Heart left ventricle (tissue), 16 donors: ENCODE data around the gene CIAO1. TPM values are rescaled to one million over a fixed set of nuclear protein-coding genes. Genes with fewer than 3 reads are reported as not detected.
"Not testable (repeated sequence)": the region's sequence is repeated elsewhere in the genome, so short reads cannot be mapped to it uniquely, and the experiment has no call there.

Experiments
- ATAC-seq, 4 donors: fragments of 200-7000 bp; cut with Tn5 transposase; one replicate each; pipeline ENCODE4 v1.9.1; 2020 to 2022; ENCODE audit warnings: moderate library complexity in 4 of 4, mild to moderate bottlenecking in 3 of 4, moderate number of reproducible peaks in 1 of 4
- DNase-seq, 5 donors: peaks; one replicate each; pipeline ENCODE4 v3.0.0-alpha.2; 2020
- H3K27ac ChIP-seq, 12 donors: fragments of 200-600 bp; sonication (generic) in 4 of 12; one replicate each; pipeline versions ENCODE4 v1.5.0 to v1.8.0; 2016 to 2022; ENCODE audit warnings: mild to moderate bottlenecking in 2 of 12
- H3K27me3 ChIP-seq, 9 donors: fragments of 200-600 bp; sonication (generic) in 2 of 9; one replicate each; pipeline versions ENCODE4 v1.5.1 to v1.8.0; 2016 to 2022; ENCODE audit warnings: mild to moderate bottlenecking in 3 of 9
- H3K36me3 ChIP-seq, 9 donors: fragments of 200-600 bp; sonication (generic) in 2 of 9; one replicate each; pipeline versions ENCODE4 v1.5.0 to v1.8.0; 2018 to 2022; ENCODE audit warnings: mild to moderate bottlenecking in 2 of 9
- H3K4me1 ChIP-seq, 12 donors: fragments of 200-600 bp; sonication (generic) in 4 of 12; one replicate each; pipeline versions ENCODE4 v1.5.0 to v1.8.0; 2016 to 2022; ENCODE audit warnings: mild to moderate bottlenecking in 3 of 12
- H3K4me3 ChIP-seq, 12 donors: fragments of 200-600 bp; sonication (generic) in 4 of 12; one replicate each; pipeline versions ENCODE4 v1.5.0 to v1.8.0; 2017 to 2022; ENCODE audit warnings: mild to moderate bottlenecking in 9 of 12, moderate library complexity in 4 of 12
- H3K9me3 ChIP-seq, 12 donors: fragments of 200-600 bp; sonication (generic) in 4 of 12; one replicate each; pipeline versions ENCODE4 v1.5.0 to v1.8.0; 2016 to 2022; ENCODE audit warnings: mild to moderate bottlenecking in 1 of 12
- POLR2A ChIP-seq, 2 donors: fragments of 450-650 bp; IDR thresholded peaks; one replicate each; pipeline ENCODE4 v1.6.1; 2017; ENCODE audit warnings: antibody characterized with exemption in 2 of 2, mild to moderate bottlenecking in 2 of 2, moderate library complexity in 2 of 2
- WGBS, 4 donors: extraction: QIAGEN DNeasy Blood & Tissue Kit in 2 of 4; methylation state at CpG; one replicate each; pipeline versions ENCODE4 v1.1.5 to v1.1.7; 2013 to 2018; 5-methylcytosine and 5-hydroxymethylcytosine counted together
- intact Hi-C, 10 donors: fragments of 100-400 bp; cut with DNase I; formaldehyde crosslinking; loops; one replicate each; pipeline versions ENCODE4 v1.11.1 to v1.14.2; 2022
- polyA plus RNA-seq, 2 donors: library from polyadenylated mRNA; stranded (reverse); fragments of 200-250 nt; gene quantifications; one replicate each; pipeline ENCODE4 v1.2.3, GENCODE V29; 2013
- total RNA-seq, 9 donors: library from RNA; depleted of rRNA in 2 of 9; stranded (reverse); fragments of >200 nt in 2 of 9; fragmentation: NEBNext Ultra II Directional in 3 of 9; extraction: Animal tissue kit (Norgen Biotek cat#: 25700) in 3 of 9; gene quantifications; one replicate each; pipeline versions ENCODE4 v1.1.0 to v1.2.4, GENCODE V29; 2016 to 2023
- TF ChIP-seq, protein P1 (sequence below), 12 donors: fragments of 200-600 bp; sonication (generic) in 4 of 12; IDR thresholded peaks; one replicate each; pipeline versions ENCODE4 v1.5.0 to v1.8.0; 2018 to 2022; ENCODE audit warnings: antibody characterized with exemption in 12 of 12, mild to moderate bottlenecking in 5 of 12
- donor health status: ischemic (EF 13 %, LVEDD 7.1; RV severe dilation, severe dysfunction).
- donor health status: healthy with polysubstance abuse.
- donor health status: DM: no; HTN: yes; CAD: no.
- donor health status: DM: no; HTN: no; CAD: no.
- donor health status: ischemic (EF 25% LVEDD 6.9; RV normal size, moderate dysfunction).
- donor health status: ischemic (EF 25% LVEDD 5.7; RV mildly dilated, moderate dysfunction).
- donor health status: healthy.
- donor health status: DM: yes; HTN: yes; CAD: no.
- donor health status: ischemic (EF 35%, LVEDD 5.7; RV mildly dilated, moderate dysfunction).
- donor health status: nonischemic (EF 11% LVEDD 7.7; RV severe dilation, severe dysfunction).
- donor health status: DM: yes; HTN: yes; CAD: no.
- donor health status: PGD.
- donor health status: ischemic (EF 29% LVEDD 5.4; RV normal size, mild dysfunction).
- donor health status: nonischemic (EF 23%, LVEDD 6.1; RV moderate dilation, normal function).

Gene CIAO1
- total and polyA plus RNA-seq, 11 donors: 20.5 to 109 (median 68.7) TPM

GRCh38 chr2:96287273-96287856, 21.3 kb downstream of the CIAO1 start:
- DNase-seq: no peak
- TF ChIP-seq POLR2A (IDR thresholded peaks at IDR 0.05): no peak
- TF ChIP-seq, protein P1, sequence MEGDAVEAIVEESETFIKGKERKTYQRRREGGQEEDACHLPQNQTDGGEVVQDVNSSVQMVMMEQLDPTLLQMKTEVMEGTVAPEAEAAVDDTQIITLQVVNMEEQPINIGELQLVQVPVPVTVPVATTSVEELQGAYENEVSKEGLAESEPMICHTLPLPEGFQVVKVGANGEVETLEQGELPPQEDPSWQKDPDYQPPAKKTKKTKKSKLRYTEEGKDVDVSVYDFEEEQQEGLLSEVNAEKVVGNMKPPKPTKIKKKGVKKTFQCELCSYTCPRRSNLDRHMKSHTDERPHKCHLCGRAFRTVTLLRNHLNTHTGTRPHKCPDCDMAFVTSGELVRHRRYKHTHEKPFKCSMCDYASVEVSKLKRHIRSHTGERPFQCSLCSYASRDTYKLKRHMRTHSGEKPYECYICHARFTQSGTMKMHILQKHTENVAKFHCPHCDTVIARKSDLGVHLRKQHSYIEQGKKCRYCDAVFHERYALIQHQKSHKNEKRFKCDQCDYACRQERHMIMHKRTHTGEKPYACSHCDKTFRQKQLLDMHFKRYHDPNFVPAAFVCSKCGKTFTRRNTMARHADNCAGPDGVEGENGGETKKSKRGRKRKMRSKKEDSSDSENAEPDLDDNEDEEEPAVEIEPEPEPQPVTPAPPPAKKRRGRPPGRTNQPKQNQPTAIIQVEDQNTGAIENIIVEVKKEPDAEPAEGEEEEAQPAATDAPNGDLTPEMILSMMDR (IDR thresholded peaks at IDR 0.05): no peak
- no peaks in the 10 kb centered on the region for H3K9me3 ChIP-seq
- peaks cover 0 to 100% (median 100%) of the 10 kb centered on the region in 9 donors for H3K36me3 ChIP-seq
- H3K27me3 ChIP-seq: no peaks in the 10 kb centered on the region
- WGBS, 4 donors: 79 to 88% (median 86%) methylated on average over 6 of the region's 6 CpGs
- no peaks in the 10 kb centered on the region for H3K4me1 ChIP-seq
- intact Hi-C loops: no loop called here
- no peak for ATAC-seq
- no peak overlapping the region for H3K27ac ChIP-seq
- H3K4me3 ChIP-seq: no peak overlapping the region

DNA sequence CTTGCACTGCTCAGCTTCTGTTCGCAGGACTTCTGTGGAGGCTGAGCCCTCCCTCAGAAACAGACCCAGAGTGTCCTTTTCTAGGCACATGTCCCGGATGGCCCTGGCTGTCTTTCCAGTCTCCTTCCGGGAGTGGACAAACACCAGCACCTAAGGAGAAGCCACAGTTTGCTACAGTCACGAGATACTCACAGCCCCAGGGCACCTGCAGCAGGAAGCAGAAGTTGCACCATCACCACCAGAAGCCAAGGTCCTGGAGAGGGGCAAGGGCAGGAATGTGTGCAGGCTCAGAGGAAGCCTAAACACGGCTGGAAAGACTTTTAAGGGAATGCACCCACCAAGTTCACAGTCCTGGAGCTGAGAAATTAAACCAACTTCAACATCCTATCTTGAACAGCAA, 25.7 kb downstream of the CIAO1 start:
- no peak for DNase-seq
- TF ChIP-seq, protein P1 (IDR thresholded peaks at IDR 0.05): no peak
- no peak for TF ChIP-seq POLR2A (IDR thresholded peaks at IDR 0.05)
- no peak overlapping the region for H3K4me3 ChIP-seq
- H3K36me3 ChIP-seq: peaks cover 0 to 100% (median 100%) of the 10 kb centered on the region in 9 donors
- no peak overlapping the region for H3K27ac ChIP-seq
- no peaks in the 10 kb centered on the region for H3K4me1 ChIP-seq
- no peaks in the 10 kb centered on the region for H3K9me3 ChIP-seq
- no peak for ATAC-seq
- no peaks in the 10 kb centered on the region for H3K27me3 ChIP-seq
- 86 to 93% (median 90%) methylated on average over 3 to 5 of the region's 5 CpGs for WGBS, 4 donors
- intact Hi-C loops: no loop called here

DNA sequence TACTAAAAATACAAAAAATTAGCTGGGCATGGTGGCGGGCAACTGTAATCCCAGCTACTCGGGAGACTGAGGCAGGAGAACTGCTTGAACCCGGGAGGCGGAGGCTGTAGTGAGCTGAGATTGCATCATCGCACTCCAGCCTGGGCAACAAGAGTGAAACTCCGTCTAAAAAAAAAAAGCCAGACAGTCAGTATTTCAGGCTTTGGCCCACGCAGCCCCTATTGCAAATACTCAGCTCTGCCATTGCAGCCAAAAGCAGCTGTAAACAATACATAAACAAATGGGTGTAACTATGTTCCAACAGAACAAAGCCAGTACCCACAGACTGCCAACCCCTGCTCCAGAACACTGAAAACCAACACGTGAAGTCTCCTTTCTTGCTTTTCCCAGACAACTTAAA, 28.2 kb downstream of the CIAO1 start:
- not testable (repeated sequence) for DNase-seq

GRCh38 chr2:96296925-96297324, 30.9 kb downstream of the CIAO1 start:
- no peaks in the 10 kb centered on the region for H3K9me3 ChIP-seq
- no peak for TF ChIP-seq POLR2A (IDR thresholded peaks at IDR 0.05)
- TF ChIP-seq, protein P1 (IDR thresholded peaks at IDR 0.05): no peak
- DNase-seq: no peak
- H3K27me3 ChIP-seq: no peaks in the 10 kb centered on the region
- no peak for ATAC-seq
- peaks cover 0 to 5% (median 0%) of the 10 kb centered on the region in 12 donors for H3K4me1 ChIP-seq
- H3K36me3 ChIP-seq: peaks cover 4 to 100% (median 100%) of the 10 kb centered on the region in 9 donors
- no peak overlapping the region for H3K4me3 ChIP-seq
- WGBS, 4 donors: 84 to 94% (median 88%) methylated on average over 5 of the region's 5 CpGs
- intact Hi-C loops: no loop called here
- H3K27ac ChIP-seq: no peak overlapping the region

More for the DNA sequence above, 28.2 kb downstream of the CIAO1 start:
- 91 to 93% (median 91%) methylated on average over 8 of the region's 8 CpGs for WGBS, 4 donors
- H3K4me1 ChIP-seq, H3K27ac ChIP-seq, H3K4me3 ChIP-seq, H3K9me3 ChIP-seq, intact Hi-C loops, ATAC-seq, H3K27me3 ChIP-seq: not testable (repeated sequence)
- peaks cover 4 to 100% (median 100%) of the 10 kb centered on the region in 9 donors for H3K36me3 ChIP-seq

- no peaks in the 10 kb centered on the region for H3K27me3 ChIP-seq
- WGBS, 4 donors: 56 to 72% (median 58%) methylated on average over 1 of the region's 1 CpG
- no peak overlapping the region for H3K27ac ChIP-seq
- no peak for DNase-seq
- no peak overlapping the region for H3K4me3 ChIP-seq
- peaks cover 4 to 78% (median 72%) of the 10 kb centered on the region in 9 donors for H3K36me3 ChIP-seq
- TF ChIP-seq, protein P1 (IDR thresholded peaks at IDR 0.05): no peak
- no peak for TF ChIP-seq POLR2A (IDR thresholded peaks at IDR 0.05)
- no peak for ATAC-seq
- no peaks in the 10 kb centered on the region for H3K9me3 ChIP-seq
- intact Hi-C loops: loop anchor here in 6 of 10 donors (5.0 to 10.0 kb wide), 4 partner anchors 35 to 205 kb away; partner anchors contain the start of genes NEURL3 (in 4 of the 6), CIAO1 (in 2 of the 6) and TMEM127 (in 2 of the 6)
- peaks cover 0 to 31% (median 19%) of the 10 kb centered on the region in 12 donors for H3K4me1 ChIP-seq
Observed at GRCh38 chr2:96301865-96302264, 35.8 kb downstream of the CIAO1 start.
